HCT116 (cell line): Measurements from ENCODE around the gene CCDC142. TPM values are rescaled to one million over a fixed set of nuclear protein-coding genes. Genes with fewer than 3 reads are reported as not detected.

ENCODE experiments used
- ATAC-seq: fragments of 200-7000 bp; cut with Tn5 transposase; 2 replicates; pipeline ENCODE4 v1.9.1; 2020; ENCODE audit warnings: mild to moderate bottlenecking, moderate library complexity
- BruUV-seq: library from RNA; stranded (reverse); fragments of 400-500 nt; replicated peaks from 2 replicates; lab custom pipeline; 2021; lab: Mats Ljungman, UMichigan
- CTCF ChIA-PET: fragments of 300-600 bp; sonication (Branson Sonifier 250); formaldehyde crosslinking; loops from one replicate; lab custom pipeline; 2021; ENCODE audit warnings: antibody characterized with exemption; lab: Charles Lee
- POLR2A ChIA-PET: fragments of 300-600, 350-600 bp; sonication (Branson Sonifier 250); formaldehyde crosslinking; loops from one replicate; lab custom pipeline; 2021; ENCODE audit warnings: antibody characterized with exemption; lab: Charles Lee
- RAD21 ChIA-PET, 2 experiments: fragments of 300-600 bp; sonication (Branson Sonifier 250); formaldehyde crosslinking; loops; one replicate each; lab custom pipeline; 2023; ENCODE audit warnings: low total read pairs in 2 of 2; ENCODE audit not compliant: uncharacterized antibody in 2 of 2, unreplicated experiment in 2 of 2, low non-redundant PET in 1 of 2; lab: Charles Lee
- DNase-seq: peaks from one replicate; pipeline ENCODE4 v3.0.0-alpha.2; 2010; ENCODE audit warnings: low read depth, low spot score
- H2AFZ ChIP-seq: fragments of 200-600 bp; shearing (Covaris generic), sonication (generic); 2 replicates; pipeline ENCODE4 v1.6.1; 2017; ENCODE audit warnings: low read depth, mixed run types, mixed read lengths, antibody characterized with exemption, low read length; ENCODE audit not compliant: poor library complexity, severe bottlenecking
- H3K27ac ChIP-seq: 2 replicates; pipeline ENCODE4 v1.5.1; 2012; ENCODE audit warnings: low read depth, low read length
- H3K27me3 ChIP-seq: fragments of 200-600 bp; sonication (generic); 2 replicates; pipeline ENCODE4 v1.6.1; 2016; ENCODE audit warnings: mixed run types, low read length, mixed read lengths; ENCODE audit not compliant: insufficient read depth
- H3K36me3 ChIP-seq, 2 experiments: fragments of 200-500 bp in 1 of 2; fragments of 200-600 bp in 1 of 2; sonication (Bioruptor generic) in 1 of 2; sonication (generic) in 1 of 2; 2 replicates each; pipeline versions ENCODE4 v1.5.1 to v1.6.1; 2014 to 2016; ENCODE audit warnings: low read length in 2 of 2, inconsistent platforms in 1 of 2, mixed read lengths in 1 of 2, mixed run types in 1 of 2; ENCODE audit not compliant: insufficient read depth in 2 of 2, control insufficient read depth in 1 of 2
- H3K4me1 ChIP-seq, 2 experiments: fragments of 200-600 bp in 1 of 2; sonication (generic) in 1 of 2; 2 replicates each; pipeline versions ENCODE4 v1.5.1 to v1.6.1; 2012 to 2017; ENCODE audit warnings: low read length in 2 of 2, inconsistent platforms in 1 of 2, mild to moderate bottlenecking in 1 of 2, mixed read lengths in 1 of 2, mixed run types in 1 of 2, moderate library complexity in 1 of 2; ENCODE audit not compliant: insufficient read depth in 2 of 2, control insufficient read depth in 1 of 2
- H3K4me2 ChIP-seq: fragments of 200-600 bp; sonication (generic); 2 replicates; pipeline ENCODE4 v1.6.1; 2017; ENCODE audit warnings: mixed run types, low read length, mixed read lengths
- H3K4me3 ChIP-seq, 2 experiments: fragments of 200-600 bp in 1 of 2; sonication (generic) in 1 of 2; replicated peaks in 1 of 2; 2 replicates each; pipeline ENCODE4 v1.5.1; 2011 to 2016; ENCODE audit warnings: low read length in 2 of 2, control low read depth in 1 of 2, low read depth in 1 of 2, mild to moderate bottlenecking in 1 of 2, mixed read lengths in 1 of 2, mixed run types in 1 of 2
- H3K79me2 ChIP-seq: fragments of 200-600 bp; sonication (generic); 2 replicates; pipeline ENCODE4 v1.6.1; 2017; ENCODE audit warnings: mild to moderate bottlenecking, mixed run types, low read length, moderate library complexity, mixed read lengths; ENCODE audit not compliant: insufficient read depth
- H3K9ac ChIP-seq: fragments of 200-600 bp; sonication (generic); 2 replicates; pipeline ENCODE4 v1.6.1; 2016; ENCODE audit warnings: low read length, mixed read lengths
- H3K9me2 ChIP-seq: fragments of 200-600 bp; sonication (generic), shearing (Covaris generic); 2 replicates; pipeline ENCODE4 v1.6.1; 2017; ENCODE audit warnings: mixed run types, mild to moderate bottlenecking, moderate library complexity; ENCODE audit not compliant: insufficient read depth
- H3K9me3 ChIP-seq, 2 experiments: fragments of 200-500 bp in 1 of 2; fragments of 200-600 bp in 1 of 2; sonication (Bioruptor generic) in 1 of 2; sonication (generic) in 1 of 2; 2 replicates each; pipeline ENCODE4 v1.6.1; 2014 to 2017; ENCODE audit warnings: low read length in 2 of 2, mixed read lengths in 2 of 2, inconsistent platforms in 1 of 2, low read depth in 1 of 2, mild to moderate bottlenecking in 1 of 2, mixed run types in 1 of 2, moderate library complexity in 1 of 2; ENCODE audit not compliant: control insufficient read depth in 1 of 2, insufficient read depth in 1 of 2
- H4K20me1 ChIP-seq: fragments of 200-600 bp; sonication (generic), shearing (Covaris generic); 2 replicates; pipeline ENCODE4 v1.6.1; 2017; ENCODE audit warnings: mixed run types, mild to moderate bottlenecking, moderate library complexity; ENCODE audit not compliant: insufficient read depth
- CBX3 ChIP-seq: IDR thresholded peaks from 2 replicates; pipeline ENCODE4 v1.6.1; 2012; ENCODE audit warnings: low read depth
- CTCF ChIP-seq, 3 experiments: fragments of 200-600 bp in 1 of 3; sonication (generic) in 1 of 3; IDR thresholded peaks in 2 of 3; conservative IDR thresholded peaks in 1 of 3; 2 replicates each; pipeline ENCODE4 v1.5.1; 2012 to 2017; ENCODE audit warnings: low read depth in 2 of 3, low read length in 2 of 3, antibody characterized with exemption in 1 of 3, borderline replicate concordance in 1 of 3, control low read depth in 1 of 3, mild to moderate bottlenecking in 1 of 3, mixed read lengths in 1 of 3, mixed run types in 1 of 3, moderate library complexity in 1 of 3; ENCODE audit not compliant: insufficient read depth in 1 of 3
- EZH2 ChIP-seq: fragments of 200-600 bp; sonication (generic); IDR thresholded peaks from 2 replicates; pipeline ENCODE4 v1.6.1; 2017; ENCODE audit warnings: antibody characterized with exemption, mixed run types
- EZH2phosphoT487 ChIP-seq: fragments of 200-600 bp; IDR thresholded peaks from 2 replicates; pipeline ENCODE4 v1.6.1; 2018; ENCODE audit warnings: antibody characterized with exemption, borderline replicate concordance
- FOSL1 ChIP-seq: IDR thresholded peaks from 2 replicates; pipeline ENCODE4 v1.6.1; 2012; ENCODE audit warnings: low read depth
- JUND ChIP-seq: IDR thresholded peaks from 2 replicates; pipeline ENCODE4 v1.6.1; 2012
- RAD21 ChIP-seq: IDR thresholded peaks from 2 replicates; pipeline ENCODE4 v1.6.1; 2012; ENCODE audit warnings: low read depth, mild to moderate bottlenecking
- REST ChIP-seq: IDR thresholded peaks from 2 replicates; pipeline ENCODE4 v1.6.1; 2012; ENCODE audit warnings: low read depth
- SIN3A ChIP-seq: IDR thresholded peaks from 2 replicates; pipeline ENCODE4 v1.6.1; 2012; ENCODE audit warnings: low read depth
- SP1 ChIP-seq: IDR thresholded peaks from 2 replicates; pipeline ENCODE4 v1.6.1; 2012; ENCODE audit warnings: low read depth
- SRF ChIP-seq: IDR thresholded peaks from 2 replicates; pipeline ENCODE4 v1.6.1; 2012; ENCODE audit warnings: low read depth
- YY1 ChIP-seq: IDR thresholded peaks from 2 replicates; pipeline ENCODE4 v1.6.1; 2011; ENCODE audit warnings: low read length, low read depth, moderate library complexity, mild to moderate bottlenecking; ENCODE audit not compliant: insufficient replicate concordance; ENCODE audit errors: extremely low read depth
- ZBTB33 ChIP-seq: IDR thresholded peaks from 2 replicates; pipeline ENCODE4 v1.6.1; 2011; ENCODE audit warnings: mild to moderate bottlenecking, low read length, moderate library complexity; ENCODE audit not compliant: insufficient replicate concordance; ENCODE audit errors: extremely low read depth
- intact Hi-C: fragments of 100-400 bp; cut with micrococcal nuclease; formaldehyde crosslinking; loops from 2 replicates; pipeline ENCODE4 v1.10.0; 2022
- total RNA-seq: library from RNA; stranded (reverse); gene quantifications from one replicate; pipeline ENCODE4 v1.2.1, GENCODE V29; 2021; ENCODE audit not compliant: unreplicated experiment

Gene CCDC142
- total RNA-seq, 1 experiment from 2014 or later = 15.0 TPM

- Histone ChIP-seq H3K9me3 (no peaks in the 10 kb centered on the region), H3K4me3 (no peak overlapping the region), H3K27me3 (no peaks in the 10 kb centered on the region), H3K9ac (no peak overlapping the region), H3K79me2 (peaks cover 39% of the 10 kb centered on the region), H3K36me3 (peaks cover 43 to 55% of the 10 kb centered on the region in 2 experiments), H3K9me2 (no peaks in the 10 kb centered on the region), H4K20me1 (no peaks in the 10 kb centered on the region), H2AFZ (no peak overlapping the region), H3K4me2 (no peak overlapping the region), H3K4me1 (0 out of 4 replicates have a peak, but pooled peaks cover 0 to 4% of the 10 kb centered on the region in 2 experiments), H3K27ac (no peak overlapping the region)
- ATAC-seq (no peak), DNase-seq (no peak)
- CTCF ChIA-PET = no interaction called here
- TF ChIP-seq RAD21 (no peak), SIN3A (no peak), EZH2 (no peak), REST (no peak), EZH2phosphoT487 (no peak), FOSL1 (no peak), YY1 (no peak), JUND (no peak), CTCF (IDR thresholded peaks at IDR 0.05 in 2 of 3, conservative IDR thresholded peaks at IDR 0.05 in 1 of 3; ENCODE audit: borderline replicate concordance in 1 of 3, insufficient read depth in 1 of 3, low read depth in 2 of 3, low read length in 2 of 3) (no peak), SRF (no peak), SP1 (no peak), ZBTB33 (no peak), CBX3 (no peak)
- POLR2A ChIA-PET = interaction anchor here (1.8 kb wide), 1 partner anchor 10 kb away, joined by 7 read pairs; no protein-coding TSS in a partner anchor
- BruUV-seq = no TSS peak
- intact Hi-C loops = no loop called here
- RAD21 ChIA-PET = no interaction called here
Observed at GRCh38 chr2:74430502-74430901, 52.3 kb downstream of the CCDC142 start.
